GM21526 (cell line): Measurements from ENCODE around the gene COIL.

Source experiments
- ATAC-seq: cut with Tn5 transposase; IDR thresholded peaks from one replicate; pipeline ENCODE4 v1.9.1; 2021; ENCODE audit warnings: moderate library complexity; ENCODE audit not compliant: unreplicated experiment, low FRiP score

Gene COIL

GRCh38 chr17:56910509-56911235, 50.2 kb downstream of the COIL start:
- no peak for ATAC-seq

GRCh38 chr17:56909742-56910508, 50.9 kb downstream of the COIL start:
- no peak for ATAC-seq

- peak; percentile 74 for ATAC-seq
These were observed 52.8 kb downstream of the COIL start for GRCh38 chr17:56908001-56908542.

- ATAC-seq, result no peak
These were observed 57.3 kb downstream of the COIL start for GRCh38 chr17:56903560-56903959.

GRCh38 chr17:56902348-56902747, 58.5 kb downstream of the COIL start:
- no peak for ATAC-seq

- no peak for ATAC-seq
These were observed 61.4 kb downstream of the COIL start for GRCh38 chr17:56899403-56899802.

DNA sequence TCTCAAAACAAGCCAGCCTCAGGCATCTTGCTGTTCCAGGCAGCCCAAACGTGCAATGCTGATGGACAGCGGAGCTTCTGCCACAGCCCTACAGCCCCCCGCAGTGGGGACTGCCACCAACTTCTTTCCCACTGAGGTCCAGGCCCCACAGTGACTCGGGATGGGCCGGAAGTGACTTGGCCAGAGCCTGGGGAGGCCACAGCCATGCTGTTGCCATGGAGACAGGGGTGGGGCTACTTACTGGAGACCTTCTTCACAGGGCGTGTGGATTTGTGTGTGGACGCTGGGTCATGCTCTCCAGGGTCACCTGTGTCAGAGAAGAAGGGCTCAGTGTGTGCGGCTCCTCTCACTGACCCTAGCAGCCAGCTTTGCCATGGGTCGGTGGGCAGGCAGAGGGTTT, 62.0 kb downstream of the COIL start:
- ATAC-seq, result no peak

GRCh38 chr17:56897646-56898424, 63.0 kb downstream of the COIL start:
- no peak for ATAC-seq

DNA sequence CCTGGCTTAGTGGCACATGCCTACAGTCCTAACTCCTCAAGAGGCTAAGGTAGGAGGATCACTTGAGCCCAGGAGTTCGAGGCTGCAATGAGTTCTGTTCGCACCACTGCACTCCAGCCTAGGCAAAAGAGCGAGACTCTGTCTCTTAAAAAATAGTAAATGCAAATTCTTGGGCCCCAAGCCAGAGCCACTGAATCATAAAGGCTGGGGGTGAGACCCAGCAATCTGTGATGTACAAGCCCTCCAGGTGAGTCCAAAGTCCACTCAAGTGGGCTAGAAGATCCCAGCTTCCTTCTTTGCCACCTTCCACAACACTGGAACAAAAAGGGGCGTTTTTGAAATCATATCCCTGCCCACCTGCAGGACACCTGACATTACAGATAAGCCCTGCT, 63.9 kb downstream of the COIL start:
- ATAC-seq, result no peak

GRCh38 chr17:56896217-56896967, 64.5 kb downstream of the COIL start:
- ATAC-seq, result no peak

GRCh38 chr17:56894859-56895455, 65.9 kb downstream of the COIL start:
- no peak for ATAC-seq

DNA sequence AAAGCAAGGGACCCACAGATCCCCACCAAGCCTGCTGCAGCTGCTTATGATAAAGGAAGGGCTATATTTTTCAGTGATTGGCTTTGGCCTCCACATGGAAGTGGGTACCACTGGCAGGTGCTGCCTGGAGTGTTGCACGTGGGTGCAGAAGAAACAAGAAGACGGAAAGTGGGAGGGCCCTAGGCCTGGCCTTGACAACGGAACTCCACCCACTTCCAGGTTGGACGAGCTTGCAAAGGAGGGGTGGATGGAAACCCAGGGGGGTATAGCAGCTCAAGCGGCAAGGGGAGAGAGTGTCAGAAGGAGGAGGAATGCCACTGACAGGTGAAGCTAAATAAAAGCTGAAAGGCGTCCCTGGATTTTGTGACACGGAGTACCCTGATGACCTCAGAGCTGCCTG, 67.3 kb downstream of the COIL start:
- no peak for ATAC-seq

DNA sequence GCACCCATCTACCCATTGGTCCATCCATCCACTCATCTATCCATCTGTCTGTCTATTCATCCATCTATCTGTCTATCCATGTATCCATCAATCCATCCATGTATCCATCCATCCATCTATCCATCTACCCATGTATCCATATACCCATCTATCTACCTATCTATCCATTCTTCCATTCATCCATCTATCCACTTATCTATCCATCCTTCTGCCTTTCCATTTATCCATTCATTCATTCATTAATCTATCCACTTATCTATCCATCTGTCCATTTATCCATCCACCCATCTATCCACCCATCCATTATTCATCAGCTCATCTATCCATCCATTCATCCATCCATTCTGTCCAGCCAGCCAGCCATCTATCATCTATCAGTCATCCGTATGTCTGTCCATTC, 68.5 kb downstream of the COIL start:
- ATAC-seq, result no peak

DNA sequence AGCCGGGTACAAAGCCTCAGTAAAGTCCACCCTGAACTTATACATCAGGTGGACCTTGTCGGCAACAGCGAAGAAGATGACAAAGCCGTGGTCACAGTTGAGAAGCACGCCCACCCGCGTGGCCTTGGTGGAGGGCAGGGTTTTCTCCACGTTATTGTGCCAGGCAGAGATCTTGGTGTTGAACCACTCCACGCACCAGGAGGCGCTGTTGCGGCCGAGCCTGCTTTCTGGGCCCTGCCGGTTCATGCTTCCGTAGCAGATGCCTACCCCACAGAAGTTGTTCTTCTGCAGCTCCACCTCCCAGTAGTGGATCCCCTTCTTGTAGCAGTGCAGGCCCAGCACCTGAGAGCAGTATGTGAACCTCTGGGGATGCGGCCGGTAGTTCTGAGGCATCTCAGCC, 69.1 kb downstream of the COIL start:
- ATAC-seq, result no peak

- ATAC-seq, result no peak
These were observed 69.8 kb downstream of the COIL start for GRCh38 chr17:56890906-56891674.

DNA sequence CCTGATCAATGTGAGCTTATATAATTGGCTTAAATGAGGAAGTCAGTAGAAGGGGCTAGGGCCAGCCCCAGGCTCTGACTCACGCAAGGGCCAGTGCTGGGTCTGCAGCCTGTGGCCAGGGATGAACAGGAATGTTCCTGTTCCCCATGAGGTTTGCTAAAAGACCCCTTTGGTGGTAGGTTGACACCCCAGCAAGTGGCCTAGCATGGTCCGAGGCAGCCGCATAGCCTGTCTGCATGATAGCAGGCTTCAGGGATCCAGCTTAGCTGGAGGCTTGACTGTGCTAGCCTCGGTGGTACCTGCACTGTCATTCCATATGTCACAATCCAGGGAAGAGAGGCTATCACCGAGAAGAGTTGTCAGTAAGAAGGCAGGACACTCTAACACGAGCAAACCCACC, 70.5 kb downstream of the COIL start:
- ATAC-seq, result no peak
